ENCODE data around the gene ATG5.

- TF ChIP-seq CTCF (IDR thresholded peaks at IDR 0.05; ENCODE audit: insufficient read depth, low read depth, low read length) (no peak), EZH2 (IDR thresholded peaks at IDR 0.05; ENCODE audit: insufficient read depth, low read length) (no peak)
These were observed 147.8 kb downstream of the ATG5 start for GRCh38 chr6:106177786-106178185.
